ENCODE results near the gene SGPL1.
"Not testable (repeated sequence)": the region's sequence is repeated elsewhere in the genome, so short reads cannot be mapped to it uniquely, and the experiment has no call there.

The SGPL1 gene

GRCh38 chr10:70843776-70844489 is 28.2 kb downstream of the SGPL1 start:
- no peak for DNase-seq (ENCODE audit: low spot score)

GRCh38 chr10:70845256-70845655 is 29.5 kb downstream of the SGPL1 start:
- DNase-seq (ENCODE audit: low spot score) = no peak

GRCh38 chr10:70845816-70846215 is 30.1 kb downstream of the SGPL1 start:
- no peak for DNase-seq (ENCODE audit: low spot score)

- DNase-seq (ENCODE audit: low spot score) = no peak
These were observed 31.0 kb downstream of the SGPL1 start for GRCh38 chr10:70846795-70847194.

GRCh38 chr10:70847659-70848360 is 32.1 kb downstream of the SGPL1 start:
- DNase-seq (ENCODE audit: low spot score) = no peak

- no peak for DNase-seq (ENCODE audit: low spot score)
These were observed 33.9 kb downstream of the SGPL1 start for GRCh38 chr10:70849582-70850016.

GRCh38 chr10:70850097-70850496 is 34.3 kb downstream of the SGPL1 start:
- no peak for DNase-seq (ENCODE audit: low spot score)

- no peak for DNase-seq (ENCODE audit: low spot score)
These were observed 36.1 kb downstream of the SGPL1 start for GRCh38 chr10:70851597-70852475.

GRCh38 chr10:70853038-70853437 is 37.3 kb downstream of the SGPL1 start:
- DNase-seq (ENCODE audit: low spot score) = no peak

GRCh38 chr10:70853457-70853856 is 37.7 kb downstream of the SGPL1 start:
- no peak for DNase-seq (ENCODE audit: low spot score)

- no peak for DNase-seq (ENCODE audit: low spot score)
These were observed 40.7 kb downstream of the SGPL1 start for GRCh38 chr10:70856454-70856853.

- DNase-seq (ENCODE audit: low spot score) = no peak
These were observed 43.0 kb downstream of the SGPL1 start for GRCh38 chr10:70858759-70859158.

- not testable (repeated sequence) for DNase-seq (ENCODE audit: low spot score)
These were observed 45.9 kb downstream of the SGPL1 start for GRCh38 chr10:70861495-70862197.

- no peak for DNase-seq (ENCODE audit: low spot score)
These were observed 47.9 kb downstream of the SGPL1 start for GRCh38 chr10:70863470-70864160.

- DNase-seq (ENCODE audit: low spot score) = no peak
These were observed 49.2 kb downstream of the SGPL1 start for GRCh38 chr10:70864935-70865334.

GRCh38 chr10:70866424-70866823 is 50.7 kb downstream of the SGPL1 start:
- no peak for DNase-seq (ENCODE audit: low spot score)

GRCh38 chr10:70872291-70872690 is 56.5 kb downstream of the SGPL1 start:
- DNase-seq (ENCODE audit: low spot score) = no peak

- no peak for DNase-seq (ENCODE audit: low spot score)
These were observed 58.3 kb downstream of the SGPL1 start for GRCh38 chr10:70874061-70874460.

GRCh38 chr10:70879207-70879606 is 63.5 kb downstream of the SGPL1 start:
- no peak for DNase-seq (ENCODE audit: low spot score)

- DNase-seq (ENCODE audit: low spot score) = peak; percentile 78
These were observed 64.4 kb downstream of the SGPL1 start for GRCh38 chr10:70880077-70880534.

GRCh38 chr10:70884741-70885140 is 69.0 kb downstream of the SGPL1 start:
- DNase-seq (ENCODE audit: low spot score) = no peak
